ENCODE results near the gene EVI5L. TPM values are rescaled to one million over a fixed set of nuclear protein-coding genes. Genes with fewer than 3 reads are reported as not detected.

Gene EVI5L
- total and polyA plus RNA-seq, 2 of the 13 experiments (the other 11 are each of a cell fraction or from before 2014, with no cell fraction given), result 1.7 to 2.4 TPM

GRCh38 chr19:7874897-7875273 lies 44.9 kb downstream of the EVI5L start (continued):
- TF ChIP-seq LCORL (IDR thresholded peaks at IDR 0.05) (no peak), LCORL (CRISPR knock-in tag; IDR thresholded peaks at IDR 0.05) (0 out of 2 replicates have a peak, but pooled peaks have one; percentile 19), ZNF850 (CRISPR knock-in tag; conservative IDR thresholded peaks at IDR 0.05) (no peak), ZNF275 (CRISPR knock-in tag; IDR thresholded peaks at IDR 0.05; ENCODE audit: borderline replicate concordance) (no peak), ZNF350 (CRISPR knock-in tag; IDR thresholded peaks at IDR 0.05; ENCODE audit: borderline replicate concordance, low read depth) (peak; percentile 42; the same call in 1 of the 2 replicates), ZNF652 (CRISPR knock-in tag; IDR thresholded peaks at IDR 0.05; ENCODE audit: borderline replicate concordance, low read depth) (no peak), HOXD1 (CRISPR knock-in tag; IDR thresholded peaks at IDR 0.05) (no peak), ZEB1 (IDR thresholded peaks at IDR 0.05; ENCODE audit: insufficient replicate concordance, low read depth) (peak; percentile 6), PRDM10 (CRISPR knock-in tag; IDR thresholded peaks at IDR 0.05; ENCODE audit: low read depth) (0 out of 2 replicates have a peak, but pooled peaks have one; percentile 41)
